GM18868 (cell line): ENCODE measurements around the gene PCGF3.
"Not testable (repeated sequence)": the region's sequence is repeated elsewhere in the genome, so short reads cannot be mapped to it uniquely, and the experiment has no call there.

Source experiments
- ATAC-seq: cut with Tn5 transposase; IDR thresholded peaks from one replicate; pipeline ENCODE4 v1.9.1; 2021; ENCODE audit warnings: mild to moderate bottlenecking, moderate library complexity; ENCODE audit not compliant: unreplicated experiment

PCGF3 gene

DNA sequence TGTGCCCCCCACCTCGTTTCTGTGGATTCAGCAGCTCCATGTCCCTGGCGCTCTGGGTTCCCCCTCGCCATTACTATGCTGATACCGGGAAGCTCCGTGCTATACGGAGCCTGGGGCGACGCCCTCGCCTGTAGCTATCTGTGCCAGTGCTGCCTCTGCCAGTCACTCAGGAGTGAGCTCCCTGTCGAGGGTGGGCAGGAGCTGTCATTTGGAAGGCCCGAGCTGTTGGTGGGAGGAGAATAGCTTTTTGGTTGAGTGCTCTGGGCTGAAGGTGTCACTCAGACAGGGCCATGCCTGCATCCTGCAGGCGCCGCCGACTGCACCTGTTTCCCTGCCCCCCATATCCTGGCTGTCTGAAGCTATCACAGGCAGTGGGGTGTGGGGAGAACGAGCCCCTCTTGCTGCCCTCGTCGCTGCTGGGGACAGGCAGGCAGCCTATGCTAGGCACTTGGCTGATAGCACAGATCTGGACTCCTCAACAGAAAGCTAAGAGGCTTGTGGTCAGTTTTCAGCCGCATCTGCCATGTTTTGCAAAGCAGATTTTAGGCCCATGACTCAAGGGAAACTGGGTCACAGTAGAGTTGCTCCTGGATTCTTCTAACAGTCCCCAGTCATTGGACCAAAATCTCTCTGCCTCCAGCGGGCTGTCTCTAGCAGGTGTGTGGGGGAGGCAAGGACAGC, 88.4 kb downstream of the PCGF3 start:
- ATAC-seq = no peak

DNA sequence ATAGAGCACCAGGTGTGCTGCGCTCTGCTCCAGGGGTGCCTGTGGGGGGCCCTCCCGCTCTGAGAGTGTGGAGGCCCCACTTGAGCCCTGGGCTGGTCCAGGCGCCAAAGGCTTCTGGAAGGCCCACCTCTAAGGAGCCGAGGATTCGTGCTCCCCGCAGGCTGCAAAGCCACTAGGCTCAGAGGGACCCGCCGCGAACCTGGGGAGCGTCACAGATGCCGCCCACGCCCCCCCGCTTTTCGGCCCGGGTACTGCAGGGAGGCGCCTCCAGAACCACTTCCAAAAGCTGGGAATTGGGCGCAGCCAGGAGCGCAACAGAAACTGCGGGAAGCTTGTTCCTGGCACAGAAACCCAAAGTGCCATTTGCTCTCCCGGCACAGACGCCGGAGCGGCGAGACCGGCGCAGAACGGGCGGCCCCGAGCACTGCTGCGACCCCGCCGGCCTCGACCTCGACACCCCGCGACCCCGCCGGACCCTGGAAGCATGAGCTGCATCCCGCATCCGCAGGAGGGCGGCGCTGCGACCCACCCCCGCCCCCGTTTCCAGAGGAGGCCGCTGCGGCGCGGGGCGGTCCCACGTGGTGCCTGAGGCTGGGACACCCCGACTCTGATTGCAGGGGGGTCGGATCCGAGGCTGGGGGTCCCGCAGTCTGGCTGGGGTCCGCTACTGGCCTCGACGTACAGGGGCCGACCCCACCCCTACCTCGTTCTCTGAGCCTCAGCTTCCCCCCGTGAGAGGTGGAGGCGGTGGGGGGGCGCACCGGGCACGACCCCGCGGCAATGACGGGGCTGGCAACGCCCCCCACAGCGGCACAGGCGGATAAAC, 89.5 kb downstream of the PCGF3 start:
- ATAC-seq = no peak

DNA sequence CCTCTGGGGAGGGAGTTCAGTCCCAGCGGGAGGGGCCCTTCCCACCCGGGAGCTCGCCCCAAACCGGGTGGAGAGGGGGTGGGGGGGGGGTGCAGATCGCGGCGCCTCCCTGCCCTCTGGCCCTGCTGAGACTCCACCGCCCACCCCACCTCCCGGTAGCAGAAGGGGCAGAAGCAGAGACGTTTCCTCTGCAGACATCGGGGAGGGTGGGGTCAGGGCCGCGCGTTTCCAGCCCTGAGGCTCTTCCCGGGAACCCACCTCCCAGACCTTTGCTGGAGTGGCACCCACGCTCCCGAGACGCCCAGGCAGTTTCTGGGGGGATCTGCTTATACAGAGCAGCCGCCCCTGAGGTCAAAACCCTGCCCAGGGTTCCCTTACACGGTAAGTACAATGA, 90.1 kb downstream of the PCGF3 start:
- ATAC-seq = no peak

DNA sequence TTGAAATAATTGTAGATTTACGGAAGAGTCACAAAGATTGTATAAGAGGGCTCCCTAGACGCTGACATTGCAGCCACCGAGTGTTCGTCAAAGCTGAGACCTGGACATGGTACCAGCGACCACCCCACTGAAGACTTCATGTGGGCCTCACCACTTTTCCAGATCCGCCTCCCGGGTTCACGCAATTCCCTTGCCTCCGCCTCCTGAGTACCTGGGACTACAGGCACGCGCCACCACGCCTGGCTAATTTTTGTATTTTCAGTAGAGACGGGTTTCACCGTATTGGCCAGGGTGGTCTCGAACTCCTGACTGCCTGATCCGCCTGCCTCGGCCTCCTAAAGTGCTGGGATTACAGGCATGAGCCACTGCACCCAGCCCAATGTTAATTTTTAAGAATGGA, 90.6 kb downstream of the PCGF3 start:
- no peak for ATAC-seq

DNA sequence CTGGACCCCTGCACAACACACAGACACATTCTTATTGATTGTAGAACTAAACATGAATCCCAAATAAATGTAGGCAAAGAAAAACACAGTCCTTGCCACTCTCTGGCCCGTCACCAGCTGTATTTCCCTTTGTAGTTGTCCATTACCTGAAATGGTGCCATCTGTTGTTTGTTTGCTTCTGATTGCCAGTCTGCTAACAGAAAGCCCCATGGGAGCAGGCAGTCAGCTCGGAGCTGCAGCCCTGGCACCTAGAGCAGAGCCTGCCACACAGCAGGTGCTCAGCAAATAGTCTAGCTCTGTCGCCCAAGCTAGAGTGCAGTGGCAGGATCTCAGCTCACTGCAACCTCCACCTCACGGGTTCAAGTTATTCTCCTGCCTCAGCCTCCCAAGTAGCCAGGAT, 91.4 kb downstream of the PCGF3 start:
- ATAC-seq = no peak

DNA sequence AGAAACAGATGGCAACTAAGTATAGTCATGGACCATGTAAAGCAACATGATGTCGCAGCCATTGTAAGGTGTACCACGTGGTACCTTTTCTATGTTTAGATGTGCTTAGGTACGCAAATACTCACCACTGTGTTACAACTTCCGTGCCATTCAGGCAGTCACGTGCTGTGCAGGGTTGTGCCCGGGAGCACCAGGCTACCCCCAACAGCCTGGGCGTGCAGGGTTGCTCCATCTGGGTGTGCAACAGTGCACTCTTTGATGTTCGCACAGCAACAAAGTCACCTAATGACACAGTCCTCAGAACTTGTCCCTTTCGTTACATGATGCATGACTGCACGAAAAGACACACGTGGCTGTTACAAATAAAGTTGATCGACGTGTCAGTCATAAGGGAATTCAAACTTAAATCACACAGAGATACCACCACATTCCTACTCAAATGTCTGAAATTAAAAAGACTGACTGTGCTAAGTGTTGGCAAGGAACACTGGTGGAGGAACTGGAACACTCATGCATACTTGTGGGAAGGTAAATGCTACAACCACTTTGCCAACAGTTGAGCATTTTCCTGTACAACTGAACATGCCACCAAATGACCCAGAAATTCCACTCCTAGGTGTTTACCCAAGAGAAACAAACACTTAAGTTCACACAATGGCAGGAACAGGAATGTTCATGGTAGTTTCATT, 95.9 kb downstream of the PCGF3 start:
- no peak for ATAC-seq

DNA sequence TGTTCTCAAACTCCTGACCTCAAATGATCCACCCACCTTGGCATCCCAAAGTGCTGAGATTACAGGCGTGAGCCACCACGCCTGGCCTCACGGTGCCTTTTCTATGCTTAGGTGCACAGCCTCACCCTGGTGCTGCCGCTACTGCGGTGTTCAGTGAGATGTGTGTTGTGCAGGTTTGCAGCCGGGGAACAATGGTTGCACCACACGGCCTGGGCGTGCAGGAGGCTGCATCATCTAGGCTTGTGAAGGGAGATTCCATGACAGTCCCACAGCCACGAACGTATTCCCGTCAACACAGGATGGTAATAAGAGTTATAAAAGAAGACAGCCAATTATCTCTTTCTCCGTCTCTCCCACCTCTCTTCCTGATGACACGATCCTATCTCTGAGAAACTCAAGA, 98.3 kb downstream of the PCGF3 start:
- ATAC-seq = no peak

DNA sequence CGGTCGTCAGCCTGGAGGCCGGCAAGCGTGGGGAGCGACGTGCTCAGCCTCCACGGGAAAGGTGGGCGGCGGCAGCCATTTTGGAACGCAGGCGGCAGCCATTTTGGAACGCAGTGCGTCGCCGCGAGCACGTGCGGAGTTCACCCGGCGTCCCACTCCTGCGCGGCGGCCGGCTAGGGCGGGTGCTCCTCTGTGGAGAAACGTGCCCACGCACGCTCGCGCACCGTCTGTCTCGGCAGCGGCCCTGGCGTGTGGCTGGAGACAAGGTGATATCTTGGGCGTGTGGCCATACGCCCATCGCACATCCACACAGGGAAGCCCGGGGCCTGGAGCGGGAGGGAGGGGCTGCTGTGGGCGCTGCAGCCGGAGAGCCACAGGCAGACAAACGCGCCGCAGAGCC, 99.2 kb downstream of the PCGF3 start:
- no peak for ATAC-seq

DNA sequence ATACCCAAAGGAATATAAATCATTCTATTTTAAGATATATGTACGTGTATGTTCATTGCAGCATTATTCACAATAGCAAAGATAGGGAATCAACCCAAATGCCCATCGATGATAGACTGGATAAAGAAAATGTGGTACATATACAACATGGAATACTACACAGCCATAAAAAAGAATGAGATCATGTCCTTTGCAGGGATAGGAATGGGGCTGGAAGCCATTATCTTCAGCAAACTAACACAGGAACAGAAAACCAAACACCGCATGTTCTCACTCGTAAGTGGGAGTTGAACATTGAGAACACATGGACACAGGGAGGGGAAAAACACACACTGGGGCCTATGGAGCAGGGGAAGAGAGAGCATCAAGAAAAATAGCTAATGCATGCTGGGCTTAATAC, 101.3 kb downstream of the PCGF3 start:
- not testable (repeated sequence) for ATAC-seq

DNA sequence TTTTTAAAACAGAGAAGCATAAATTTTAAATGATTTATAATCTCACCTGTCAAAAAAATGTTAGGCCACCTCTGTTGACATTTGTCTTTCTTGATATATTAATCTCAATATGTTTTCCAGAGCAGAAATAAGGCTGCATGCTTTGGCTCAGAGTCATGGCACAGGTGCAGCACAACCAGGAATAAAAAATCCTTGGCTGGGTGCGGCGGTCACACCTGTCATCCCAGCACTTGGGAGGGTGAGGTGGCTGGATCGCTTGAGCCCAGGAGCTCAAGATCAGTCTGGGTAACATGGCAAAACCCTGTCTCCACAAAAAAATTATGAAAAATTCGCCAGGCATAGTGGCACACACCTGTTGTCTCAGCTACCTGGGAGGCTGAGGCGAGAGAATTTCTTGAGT, 102.2 kb downstream of the PCGF3 start:
- no peak for ATAC-seq

DNA sequence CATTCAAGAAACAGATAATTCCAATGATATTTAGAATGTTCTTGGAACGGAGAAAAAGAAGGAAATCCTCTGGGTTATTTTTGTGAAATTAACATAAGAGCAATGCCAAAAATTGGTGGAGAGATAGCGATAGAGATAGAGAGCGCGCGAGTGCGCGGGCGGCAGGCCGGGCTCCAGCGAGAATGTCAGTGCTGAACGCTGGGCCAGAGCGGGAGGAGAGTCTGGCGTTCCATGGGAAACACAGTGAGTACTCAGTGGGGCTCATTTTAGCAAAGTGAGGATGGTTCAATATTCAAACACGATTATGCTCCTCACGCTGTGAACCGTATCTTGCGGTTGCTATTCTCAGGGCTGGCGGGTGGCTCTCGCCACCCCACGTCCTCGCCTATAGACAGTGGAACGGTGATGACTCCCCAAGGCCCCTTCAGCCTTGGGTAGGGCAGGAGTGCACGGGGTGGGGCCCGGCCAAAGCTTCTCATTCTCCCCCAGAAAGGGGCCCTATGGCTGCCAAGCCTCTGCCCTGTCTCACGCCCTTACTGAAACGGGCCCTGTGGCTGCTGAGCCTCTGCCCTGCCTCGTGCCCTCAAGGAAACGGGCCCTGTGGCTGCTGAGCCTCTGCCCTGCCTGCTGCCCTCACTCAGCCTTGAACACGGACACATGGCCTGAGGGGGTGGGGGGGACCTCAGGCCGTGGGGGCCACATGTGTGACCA, 103.4 kb downstream of the PCGF3 start:
- ATAC-seq = no peak

DNA sequence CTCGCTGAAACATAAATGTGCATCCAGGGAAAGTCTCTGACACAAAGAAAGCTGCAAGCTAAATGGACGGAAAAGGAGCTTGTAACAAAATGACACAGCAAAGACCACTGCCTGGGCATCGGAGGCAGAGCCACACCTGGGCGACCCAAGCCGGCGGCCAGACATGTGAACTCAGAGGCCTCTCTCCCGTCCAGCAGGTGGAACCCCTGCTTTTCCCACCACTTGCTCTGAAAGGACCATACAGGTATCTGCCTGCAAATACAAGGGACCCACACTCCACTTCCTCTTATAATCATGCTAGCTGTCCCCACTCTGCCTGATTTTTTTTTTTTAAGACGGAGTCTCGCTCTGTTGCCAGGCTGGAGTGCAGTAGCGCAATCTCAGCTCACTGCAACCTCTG, 108.3 kb downstream of the PCGF3 start:
- no peak for ATAC-seq

DNA sequence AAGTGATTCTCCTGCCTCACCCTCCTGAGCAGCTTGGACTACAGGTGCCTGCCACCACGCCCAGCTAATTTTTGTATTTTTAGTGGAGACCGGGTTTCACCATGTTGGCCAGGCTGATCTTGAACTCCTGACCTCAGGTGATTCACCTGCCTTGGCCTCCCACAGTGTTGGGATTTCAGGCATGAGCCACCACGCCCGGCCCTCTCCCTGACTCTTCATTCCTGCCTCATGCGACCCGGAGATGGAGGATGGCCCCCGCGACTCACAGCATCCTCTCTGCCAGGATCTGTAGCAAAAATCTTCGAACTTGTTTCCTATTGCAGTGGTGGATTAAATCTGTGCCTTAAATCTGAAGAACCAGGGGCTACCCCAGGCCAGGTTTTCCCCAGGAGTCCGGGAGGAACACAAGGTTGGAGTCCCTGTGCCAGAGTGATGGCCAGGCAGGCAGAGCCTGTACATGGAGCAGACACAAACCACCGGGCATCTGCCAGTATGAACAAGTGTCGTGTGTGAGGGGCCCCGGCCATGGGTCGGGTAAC, 108.7 kb downstream of the PCGF3 start:
- ATAC-seq = no peak

DNA sequence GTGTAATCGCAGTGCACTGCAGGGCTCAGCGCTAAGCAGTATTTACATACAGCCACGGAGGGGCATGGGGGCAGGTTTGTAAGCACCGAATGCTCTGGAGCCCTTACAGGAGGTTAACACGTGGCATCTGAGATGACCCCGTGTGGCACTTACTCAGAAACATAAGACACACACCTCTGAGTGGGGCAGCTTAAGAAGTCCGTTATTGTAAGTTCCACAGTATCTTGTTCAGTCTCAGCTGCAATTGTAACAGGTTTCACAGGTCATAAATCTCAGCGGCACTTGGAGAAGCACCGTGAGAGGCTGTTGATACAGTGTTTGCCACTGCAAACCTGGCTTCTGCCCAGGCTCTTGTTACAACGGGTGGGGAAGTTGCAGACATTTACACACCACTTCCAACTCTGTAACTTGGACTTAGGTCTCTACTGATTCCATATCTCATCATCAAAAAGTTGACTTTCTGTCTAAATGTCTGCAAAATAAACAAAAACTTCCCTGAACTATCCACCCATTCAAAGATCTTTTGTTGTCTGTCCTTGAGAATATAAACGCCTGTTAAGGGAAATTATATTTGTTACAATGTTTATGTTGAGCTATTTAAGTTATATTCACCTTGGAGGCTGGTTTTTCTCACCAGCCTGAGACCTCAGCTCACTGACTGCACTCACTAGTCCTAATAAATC, 110.0 kb downstream of the PCGF3 start:
- no peak for ATAC-seq

DNA sequence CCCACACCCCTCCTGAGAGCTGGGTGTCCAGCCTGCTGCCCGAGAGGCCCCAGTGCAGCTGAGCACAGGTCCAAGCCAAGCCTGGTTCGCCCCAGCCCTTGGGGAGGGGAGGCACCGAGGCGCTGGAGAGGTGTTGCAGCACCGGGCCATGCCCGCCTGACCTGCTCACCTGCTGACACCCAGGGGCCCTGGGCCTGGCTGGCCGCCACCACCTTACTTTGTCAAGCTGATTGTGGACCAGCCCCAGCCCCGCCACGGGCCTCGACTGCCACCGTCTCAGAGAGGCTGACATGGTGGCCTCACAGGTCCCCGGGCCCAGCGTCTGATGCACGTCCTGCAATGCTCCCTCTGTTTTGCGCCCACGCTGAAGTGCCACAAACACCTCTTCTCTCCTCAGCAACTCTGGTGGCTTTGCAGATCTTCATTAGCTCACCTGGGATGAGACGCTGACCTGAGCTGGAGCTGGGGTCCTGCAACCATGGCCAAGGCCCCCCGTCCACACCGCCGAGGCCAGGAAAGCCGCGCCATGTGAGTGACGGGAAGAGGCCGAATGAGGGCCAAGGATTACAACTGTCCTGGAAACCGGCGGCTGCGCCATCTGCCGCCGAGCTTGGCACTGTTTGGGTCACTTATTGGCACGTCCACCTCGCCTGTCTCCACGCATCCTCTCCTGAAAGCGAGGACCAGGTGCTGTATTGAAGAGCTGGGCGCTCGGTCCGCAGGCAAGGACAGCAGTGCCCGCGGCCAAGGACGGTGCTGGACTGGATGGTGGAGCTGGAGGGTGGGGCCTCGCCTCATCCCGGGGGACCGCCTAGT, 112.7 kb downstream of the PCGF3 start:
- ATAC-seq = no peak

DNA sequence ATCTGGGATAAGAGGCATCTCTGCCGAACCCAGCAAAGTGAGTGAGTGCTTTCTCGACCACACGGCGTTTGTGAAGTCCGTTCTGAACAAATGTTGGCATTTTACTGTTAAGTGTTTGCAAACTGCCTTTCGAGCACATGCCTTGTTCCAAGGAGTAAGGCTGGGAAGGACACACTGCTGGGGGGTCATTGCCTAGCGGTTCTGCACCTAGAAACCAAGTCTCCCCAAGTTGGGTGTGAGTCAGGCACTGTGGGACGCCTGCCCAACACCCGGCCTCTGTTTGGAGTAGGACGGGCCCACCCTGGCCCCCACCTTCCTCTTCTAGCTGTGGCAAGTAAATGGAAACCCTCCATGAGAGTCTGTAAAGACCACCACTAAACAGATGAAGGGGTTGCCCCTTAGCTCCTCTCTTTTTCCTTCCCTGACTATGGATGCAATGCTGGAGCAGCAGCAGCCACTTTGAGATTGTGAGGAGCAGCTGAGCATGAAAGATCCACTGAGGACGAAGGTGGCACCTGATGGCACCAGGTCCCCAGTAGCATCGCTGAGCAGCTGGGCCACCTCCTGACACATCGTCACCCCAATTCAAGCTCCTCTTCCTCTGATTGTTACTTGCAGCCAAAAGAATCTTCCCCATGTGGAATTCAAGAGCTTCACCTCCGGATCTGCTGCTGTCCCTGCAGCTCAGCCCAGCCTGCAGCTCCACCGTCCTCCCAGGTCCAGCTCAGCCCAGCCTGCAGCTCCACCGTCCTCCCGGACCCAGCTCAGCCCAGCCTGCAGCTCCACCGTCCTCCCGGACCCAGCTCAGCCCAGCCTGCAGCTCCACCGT, 114.0 kb downstream of the PCGF3 start:
- no peak for ATAC-seq
